HG02798 (cell line): ENCODE measurements around the gene RALB.
"Not testable (repeated sequence)": the region's sequence is repeated elsewhere in the genome, so short reads cannot be mapped to it uniquely, and the experiment has no call there.

Experiments
- ATAC-seq: cut with Tn5 transposase; IDR thresholded peaks from one replicate; pipeline ENCODE4 v1.9.1; 2021; ENCODE audit warnings: mild to moderate bottlenecking; ENCODE audit not compliant: unreplicated experiment, poor library complexity

The RALB gene

GRCh38 chr2:120224735-120225548 is 27.7 kb upstream of the RALB start:
- no peak for ATAC-seq

GRCh38 chr2:120225549-120226065 is 27.0 kb upstream of the RALB start:
- no peak for ATAC-seq

- no peak for ATAC-seq
Measured at GRCh38 chr2:120226316-120226715, 26.3 kb upstream of the RALB start.

DNA sequence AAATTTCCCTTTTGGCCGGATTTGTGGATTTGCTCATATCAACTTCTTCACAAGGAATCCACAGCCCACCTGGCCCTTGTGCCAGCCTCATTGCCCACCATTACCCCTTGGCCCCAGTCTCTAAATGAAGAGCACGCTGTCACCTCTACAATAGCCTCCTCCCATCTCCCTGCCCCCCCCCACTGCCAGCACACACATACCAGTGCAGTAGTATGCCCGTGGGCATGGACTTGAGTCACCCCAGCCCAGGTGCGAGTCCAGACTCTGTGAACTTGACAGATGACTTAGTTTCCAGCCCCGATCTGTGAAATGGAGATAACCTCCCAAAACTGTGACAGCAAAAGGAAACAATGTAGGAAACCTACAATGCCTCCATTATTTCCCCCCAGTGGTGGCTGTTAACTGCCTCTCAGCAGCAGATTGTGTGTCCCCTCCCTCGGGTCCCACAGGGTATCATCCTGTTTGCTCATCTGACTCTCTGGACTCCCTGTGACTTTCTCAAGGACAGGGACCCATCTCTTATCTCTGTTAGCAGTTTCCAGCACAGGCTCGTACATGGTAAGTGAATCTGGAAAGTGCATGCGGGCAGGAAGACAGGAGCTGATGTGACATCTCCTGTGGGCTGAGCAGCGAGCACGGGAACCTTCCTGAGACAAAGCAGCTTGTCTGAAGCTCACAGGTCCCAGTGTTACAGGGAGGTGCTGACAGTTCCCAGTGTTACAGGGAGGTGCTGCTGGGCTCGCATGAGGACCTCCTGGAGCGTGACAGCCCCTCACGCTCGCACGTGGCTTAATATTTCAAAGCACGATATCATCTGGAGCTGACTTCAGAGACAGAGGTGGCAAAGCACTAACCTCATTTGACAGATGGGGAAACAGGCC is 25.3 kb upstream of the RALB start:
- ATAC-seq = no peak

GRCh38 chr2:120228503-120228902 is 24.1 kb upstream of the RALB start:
- ATAC-seq = no peak

GRCh38 chr2:120229341-120229740 is 23.3 kb upstream of the RALB start:
- ATAC-seq = no peak

DNA sequence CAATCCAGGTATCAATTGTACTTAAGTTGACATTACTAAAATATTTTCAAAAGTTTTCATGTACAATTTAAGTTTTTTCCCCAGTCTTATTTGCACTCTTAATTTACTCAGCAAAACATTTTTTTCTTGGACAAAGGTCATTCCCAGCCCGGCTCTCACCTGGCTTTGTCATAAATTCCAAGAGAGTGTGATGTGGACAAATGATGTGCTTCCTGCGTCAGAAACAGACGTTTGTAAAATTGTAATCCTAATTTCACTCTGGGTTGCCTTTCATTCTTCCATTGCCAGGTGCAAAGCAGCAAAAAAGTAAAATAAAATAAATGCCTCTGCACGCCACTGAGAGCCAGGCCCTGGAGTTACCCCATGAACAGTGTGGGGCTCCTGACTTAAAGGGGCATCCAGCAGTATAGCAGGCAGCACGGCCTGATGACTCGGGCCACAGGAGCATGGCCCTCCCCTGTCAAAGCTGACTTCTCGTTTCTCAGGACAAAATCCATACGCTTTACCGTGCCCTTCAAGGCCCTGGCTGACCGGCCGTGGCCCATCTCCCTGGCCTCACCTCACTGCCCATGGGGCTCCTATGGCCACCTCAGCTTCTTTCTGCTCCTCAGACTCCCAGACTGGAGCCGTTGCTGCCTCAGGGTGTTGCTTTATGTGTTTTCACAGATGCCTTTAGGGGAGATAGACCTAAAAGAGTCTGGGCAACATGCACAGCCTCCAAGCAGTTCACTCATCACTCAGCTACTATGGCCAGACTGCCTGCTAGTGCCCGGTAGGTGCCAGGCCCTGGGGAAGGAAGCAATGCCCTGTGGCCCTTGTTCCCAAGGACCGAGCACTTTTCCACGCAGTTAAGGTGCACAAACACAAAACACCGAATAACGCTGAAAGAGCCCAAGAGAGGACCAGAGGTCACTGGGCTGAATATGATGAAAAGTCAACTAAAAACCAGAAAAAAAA is 21.9 kb upstream of the RALB start:
- ATAC-seq = peak; percentile 24

DNA sequence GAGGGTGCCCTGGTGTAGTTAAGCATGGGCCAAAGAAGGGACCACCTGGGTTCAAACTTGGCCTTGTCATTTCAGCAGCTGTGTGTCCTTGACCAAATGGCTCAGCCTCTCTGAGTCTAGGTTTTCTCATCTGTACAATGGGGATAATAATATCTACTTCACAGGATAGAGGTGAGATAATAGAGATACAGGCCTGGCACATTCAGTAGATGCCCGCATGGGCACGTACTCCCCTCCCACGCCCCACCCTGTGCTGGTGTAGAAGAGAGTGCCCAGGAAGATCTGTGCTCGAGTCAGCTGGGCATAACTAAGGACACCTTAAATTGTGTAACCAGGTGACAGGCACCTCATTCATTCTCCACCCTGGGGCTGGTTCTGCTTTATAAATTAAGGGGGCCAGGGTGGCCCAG is 21.1 kb upstream of the RALB start:
- ATAC-seq = peak; percentile 12

GRCh38 chr2:120231974-120232635 is 20.5 kb upstream of the RALB start:
- peak; percentile 90 for ATAC-seq

DNA sequence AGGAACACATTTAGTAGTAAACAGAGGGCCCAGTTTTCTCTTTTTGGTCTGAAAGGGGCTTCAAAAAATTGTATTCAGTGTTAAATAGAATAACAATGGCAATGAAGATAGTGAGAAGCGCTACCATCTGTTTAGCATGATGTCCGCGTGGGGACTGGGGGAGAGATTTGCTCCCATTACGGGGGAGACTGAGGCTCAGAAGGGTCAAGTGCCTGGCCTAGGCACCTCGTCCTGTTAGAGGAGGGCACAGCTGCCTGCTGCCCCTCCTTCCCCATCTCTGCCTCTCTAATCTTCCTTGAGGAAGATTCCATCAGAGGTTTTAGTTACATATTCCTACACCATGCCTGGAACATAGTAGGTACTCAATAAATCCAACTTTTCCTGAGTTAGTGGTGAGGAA is 19.4 kb upstream of the RALB start:
- ATAC-seq = no peak

DNA sequence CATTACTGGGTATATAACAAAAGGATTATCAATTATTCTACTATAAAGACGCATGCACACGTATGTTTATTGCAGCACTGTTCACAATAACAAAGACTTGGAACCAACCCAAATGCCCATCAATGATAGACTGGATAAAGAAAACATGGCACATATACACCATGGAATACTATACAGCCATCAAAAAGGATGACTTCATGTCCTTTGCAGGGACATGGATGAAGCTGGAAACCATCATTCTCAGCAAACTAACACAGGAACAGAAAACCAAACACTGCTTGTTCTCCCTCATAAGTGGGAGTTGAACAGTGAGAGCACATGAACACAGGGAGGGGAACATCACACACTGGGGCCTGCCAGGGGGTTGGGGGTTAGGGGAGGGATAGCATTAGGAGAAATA is 17.5 kb upstream of the RALB start:
- ATAC-seq = not testable (repeated sequence)

DNA sequence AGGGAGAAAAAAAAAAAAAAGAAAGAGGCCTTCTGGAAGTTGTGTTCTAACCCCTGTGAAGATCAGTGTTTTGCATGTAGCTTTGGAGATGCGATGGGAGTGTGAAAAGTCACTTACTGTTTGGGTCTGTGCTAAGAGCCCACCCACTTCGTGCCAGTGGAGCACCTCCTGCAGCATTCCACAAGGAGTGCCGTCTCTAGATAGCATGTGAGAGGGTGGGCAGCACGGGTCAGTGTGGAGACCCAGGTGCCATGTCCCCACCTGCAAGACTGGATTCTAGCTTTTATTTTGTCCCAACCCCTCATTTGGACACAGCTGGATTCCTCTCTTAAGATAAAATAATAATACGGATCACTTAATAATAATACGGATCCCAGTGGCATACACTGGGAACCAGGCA is 17.0 kb upstream of the RALB start:
- no peak for ATAC-seq

- ATAC-seq = no peak
Measured at GRCh38 chr2:120236316-120236715, 16.3 kb upstream of the RALB start.

- no peak for ATAC-seq
Measured at GRCh38 chr2:120236791-120237190, 15.9 kb upstream of the RALB start.

- no peak for ATAC-seq
Measured at GRCh38 chr2:120237491-120237902, 15.2 kb upstream of the RALB start.

DNA sequence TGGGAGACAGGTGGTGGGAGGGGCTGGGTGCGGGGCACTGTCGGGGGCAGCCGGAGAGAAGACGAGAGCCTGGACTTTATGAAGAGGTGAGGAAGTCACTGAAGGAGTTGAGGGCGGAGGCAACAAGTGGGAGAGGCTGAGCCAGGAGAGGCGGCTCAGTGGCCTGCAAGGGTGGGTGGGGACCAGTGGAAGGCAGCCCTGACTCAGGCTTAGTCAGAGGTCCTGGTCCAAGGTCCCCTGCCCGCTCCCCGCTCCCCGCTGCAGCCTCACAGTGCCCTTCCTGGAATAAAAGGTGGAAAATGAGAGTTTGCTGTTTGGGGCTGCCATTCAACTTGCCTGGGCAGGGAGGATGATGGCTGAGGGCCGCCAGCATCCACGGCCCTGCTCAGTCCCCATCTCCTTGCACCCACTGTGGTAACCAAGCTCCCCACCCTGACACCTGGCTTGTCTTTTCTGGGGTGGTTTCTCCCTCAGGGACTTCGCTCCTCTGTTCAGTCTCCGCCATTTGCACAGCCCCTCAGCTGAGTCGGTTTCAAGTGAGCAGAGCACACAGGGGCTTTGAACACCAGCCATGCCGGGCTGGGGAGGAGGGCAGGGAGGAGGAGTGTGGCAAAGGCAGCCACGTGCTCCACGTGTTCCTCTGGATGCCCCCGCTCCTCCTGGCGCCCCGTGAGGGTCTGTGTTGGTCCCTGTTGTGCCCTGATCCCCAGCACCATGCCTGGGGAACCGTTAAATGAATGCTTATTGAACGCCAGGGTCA is 13.7 kb upstream of the RALB start:
- ATAC-seq = no peak

GRCh38 chr2:120239488-120240287 is 13.0 kb upstream of the RALB start:
- ATAC-seq = no peak

GRCh38 chr2:120240901-120241429 is 11.7 kb upstream of the RALB start:
- no peak for ATAC-seq
